Measurements from ENCODE around the gene XRCC1.
"Not testable (repeated sequence)": the region's sequence is repeated elsewhere in the genome, so short reads cannot be mapped to it uniquely, and the experiment has no call there.

The XRCC1 gene

DNA sequence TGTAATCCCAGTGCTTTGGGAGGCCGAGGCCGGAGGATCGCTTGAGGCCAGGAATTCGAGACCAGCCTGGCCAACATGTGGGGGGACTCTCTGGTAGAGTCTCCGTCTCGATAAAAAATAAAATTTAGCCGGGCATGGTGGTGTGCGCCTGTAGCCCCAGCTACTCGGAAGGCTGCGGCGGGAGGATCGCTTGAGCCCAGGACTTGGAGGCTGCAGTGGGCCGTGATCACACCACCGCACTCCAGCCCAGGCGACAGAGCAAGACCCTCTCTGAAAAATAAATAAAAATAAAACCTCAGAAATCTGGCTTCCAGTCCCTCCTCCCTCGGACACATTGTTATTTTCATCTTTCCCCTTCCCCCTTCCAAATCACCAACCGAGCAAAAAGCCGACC lies 20.3 kb upstream of the XRCC1 start:
- H3K4me1 Mint-ChIP-seq = peaks cover 47% of the 10 kb centered on the region
- CTCF ChIA-PET = interaction anchor here (1.2 to 5.6 kb wide), 11 partner anchors 13 to 157 kb away, joined by 3 to 129 read pairs (median 14); partner anchors contain the start of genes PINLYP, XRCC1 and ZNF575
- peak overlapping the region; percentile 90 for H3K4me3 Mint-ChIP-seq
- peaks cover 5% of the 10 kb centered on the region for H3K27me3 Mint-ChIP-seq
- H3K27ac Mint-ChIP-seq = peak overlapping the region; percentile 98
- H3K36me3 Mint-ChIP-seq = peaks cover 33% of the 10 kb centered on the region
- no peaks in the 10 kb centered on the region for H3K9me3 Mint-ChIP-seq
- no peak for DNase-seq

DNA sequence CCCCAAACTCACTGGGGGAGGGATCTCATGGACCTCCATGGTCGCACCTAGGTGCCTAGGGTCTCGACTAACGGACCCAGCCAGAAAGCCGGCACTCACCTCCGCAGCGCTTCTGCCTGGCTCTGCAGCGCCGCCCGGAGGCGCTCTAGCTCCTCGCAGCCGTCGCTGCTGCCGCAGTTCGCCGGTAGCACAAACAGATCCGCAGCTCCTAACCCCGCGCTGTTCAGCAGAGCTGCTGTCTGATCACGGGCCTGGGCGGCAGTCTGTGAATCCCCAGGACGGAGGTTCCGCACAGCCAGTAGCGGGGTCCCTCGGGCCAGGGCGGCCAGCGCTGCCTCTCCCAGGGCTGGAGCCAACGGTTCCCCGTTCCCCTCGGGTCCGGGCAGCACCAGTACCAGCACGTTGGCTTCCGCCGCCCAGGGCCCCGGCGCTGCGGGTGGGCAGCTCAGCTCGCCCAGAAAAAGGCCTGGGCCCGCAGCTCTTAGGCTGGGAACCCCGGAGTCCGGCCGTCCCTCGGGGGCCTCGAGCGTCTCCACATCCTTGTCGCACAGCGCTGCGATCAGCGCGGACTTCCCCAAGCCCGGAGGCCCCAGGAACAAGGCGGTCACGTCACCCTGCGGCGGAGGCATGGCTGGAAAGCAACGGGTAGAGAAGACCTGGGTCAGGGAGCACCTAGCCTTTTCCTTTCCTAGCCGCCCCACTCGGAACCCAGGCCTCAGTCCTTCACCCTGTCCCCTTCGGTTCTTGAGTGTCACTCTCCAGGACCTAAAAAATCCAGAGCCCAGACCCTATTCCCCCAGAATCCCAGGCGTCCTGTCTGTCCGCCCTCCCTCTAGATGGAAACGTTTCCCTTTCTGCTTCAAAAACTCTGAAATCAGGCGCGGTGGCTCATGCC lies 19.6 kb upstream of the XRCC1 start:
- peak; percentile 83 for DNase-seq
- H3K9me3 Mint-ChIP-seq = no peaks in the 10 kb centered on the region
- H3K4me3 Mint-ChIP-seq = peak overlapping the region; percentile 90
- CTCF ChIA-PET = interaction anchor here (0.6 to 5.6 kb wide), 36 partner anchors 9 to 190 kb away, joined by 3 to 129 read pairs (median 4); partner anchors contain the start of genes KCNN4, PINLYP, PLAUR and SMG9
- H3K27ac Mint-ChIP-seq = peak overlapping the region; percentile 98
- H3K36me3 Mint-ChIP-seq = peaks cover 32% of the 10 kb centered on the region
- peaks cover 5% of the 10 kb centered on the region for H3K27me3 Mint-ChIP-seq
- H3K4me1 Mint-ChIP-seq = peaks cover 52% of the 10 kb centered on the region

DNA sequence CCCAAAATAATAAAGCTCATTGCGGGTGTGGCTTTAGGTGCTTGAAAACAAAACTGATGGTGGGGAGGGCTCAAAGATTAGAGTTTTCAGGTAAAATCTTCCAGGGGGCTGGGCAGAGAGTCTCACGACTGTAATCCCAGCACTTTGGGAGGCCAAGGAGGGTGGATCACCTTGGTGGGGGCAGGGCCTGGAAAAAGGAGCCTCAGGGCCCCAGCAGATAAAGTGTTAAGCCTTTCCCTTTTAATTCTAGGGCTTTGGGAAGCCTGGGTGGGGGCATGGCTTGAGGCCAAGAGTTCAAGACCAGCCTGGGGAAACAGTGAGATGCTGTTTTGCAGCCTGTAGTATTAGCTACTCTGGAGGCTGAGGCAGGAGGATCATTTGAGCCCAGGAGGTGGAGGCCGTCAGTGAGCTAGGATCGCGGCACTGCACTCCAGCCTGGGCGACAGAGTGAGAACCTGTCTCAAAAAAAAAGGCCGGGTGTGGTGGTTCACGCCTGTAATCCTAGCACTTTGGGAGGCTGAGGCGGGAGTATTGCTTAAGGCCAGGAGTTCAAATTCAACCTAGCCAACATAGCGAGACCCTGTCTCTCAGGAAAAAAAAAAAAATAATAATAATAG lies 18.9 kb upstream of the XRCC1 start:
- Mint-ChIP-seq H3K4me1 (peaks cover 58% of the 10 kb centered on the region), H3K27ac (no peak overlapping the region), H3K36me3 (peaks cover 33% of the 10 kb centered on the region), H3K9me3 (no peaks in the 10 kb centered on the region), H3K4me3 (peak overlapping the region; percentile 55), H3K27me3 (peaks cover 5% of the 10 kb centered on the region)
- CTCF ChIA-PET = interaction anchor here (0.6 to 5.6 kb wide), 34 partner anchors 9 to 191 kb away, joined by 3 to 129 read pairs (median 5); partner anchors contain the start of genes KCNN4, PINLYP, PLAUR and XRCC1
- no peak for DNase-seq

DNA sequence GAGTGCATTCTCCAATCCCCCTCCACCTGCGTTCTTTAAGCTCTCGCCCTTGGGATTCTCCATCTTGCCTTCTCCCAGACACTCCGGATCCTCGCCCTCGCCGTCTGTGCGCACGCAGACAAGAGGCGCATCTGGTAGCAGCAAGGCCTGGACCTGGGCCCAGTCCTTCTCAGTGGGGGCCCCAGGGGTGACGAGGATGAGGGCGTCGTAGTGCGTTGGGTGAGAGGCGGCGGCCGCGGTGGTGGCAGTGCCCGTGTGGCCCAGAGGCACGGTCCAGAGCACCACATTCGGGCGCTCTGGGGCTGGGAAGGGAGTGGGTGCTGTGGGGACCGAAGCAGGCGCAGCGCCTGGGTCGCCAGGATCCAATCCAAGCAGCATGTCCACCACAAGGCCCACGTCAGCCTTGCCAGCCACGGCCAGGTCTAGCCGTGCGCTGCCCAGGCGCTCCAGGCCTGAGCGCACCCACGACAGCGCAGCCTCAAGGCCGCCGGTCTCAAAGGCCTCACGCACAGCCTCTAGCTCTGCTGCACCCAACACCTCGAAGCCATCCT lies 17.5 kb upstream of the XRCC1 start:
- Mint-ChIP-seq H3K27me3 (peaks cover 5% of the 10 kb centered on the region), H3K9me3 (no peaks in the 10 kb centered on the region), H3K4me1 (peaks cover 47% of the 10 kb centered on the region), H3K27ac (no peak overlapping the region), H3K4me3 (no peak overlapping the region), H3K36me3 (peaks cover 29% of the 10 kb centered on the region)
- DNase-seq = no peak
- CTCF ChIA-PET = interaction anchor here (2.4 to 5.6 kb wide), 3 partner anchors 32 to 73 kb away, joined by 9 to 129 read pairs (median 24); no protein-coding TSS in a partner anchor

DNA sequence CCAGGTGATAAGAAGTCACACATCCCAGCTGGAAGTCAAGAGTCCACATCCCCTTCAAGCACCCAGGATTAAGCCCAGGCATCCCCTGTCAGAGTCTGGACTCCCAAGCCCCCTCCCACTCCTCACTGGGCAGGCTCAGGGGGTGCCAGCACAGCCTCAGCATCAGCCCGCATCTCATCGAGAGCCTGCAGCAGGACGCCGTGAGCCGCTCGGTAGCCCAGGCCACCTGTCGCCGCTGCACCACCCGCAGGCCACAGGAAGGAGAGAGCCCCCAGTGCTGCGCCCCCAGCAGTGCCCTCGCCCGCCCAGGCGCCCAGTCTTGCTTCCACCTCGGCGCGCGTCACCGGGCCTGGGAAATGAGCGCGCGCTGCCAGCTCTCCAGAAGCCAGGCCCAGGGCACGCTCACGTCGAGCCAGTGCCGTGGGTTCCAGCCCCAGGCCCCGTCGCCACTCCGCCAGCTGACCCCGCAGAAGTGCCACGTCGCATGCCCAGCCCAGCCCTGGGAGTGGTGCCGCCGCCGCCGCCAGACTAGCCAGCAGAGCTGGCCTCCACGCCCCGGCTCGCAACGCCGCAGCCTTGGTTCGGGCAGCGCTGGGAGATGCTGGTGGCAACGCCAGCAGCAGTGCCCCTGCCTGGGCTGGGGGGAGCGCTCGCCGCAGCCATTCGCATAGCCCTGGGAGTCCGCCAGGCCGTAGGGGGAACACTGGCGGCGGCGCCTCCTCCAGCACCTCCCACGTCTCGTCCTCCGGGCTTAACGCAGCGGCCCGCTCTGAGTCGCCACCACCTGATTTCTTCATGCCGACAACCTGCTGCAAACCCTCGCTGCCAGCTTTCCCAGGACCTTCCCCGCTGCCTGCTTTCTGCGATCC lies 16.8 kb upstream of the XRCC1 start:
- H3K27me3 Mint-ChIP-seq = peaks cover 5% of the 10 kb centered on the region
- H3K27ac Mint-ChIP-seq = no peak overlapping the region

DNA sequence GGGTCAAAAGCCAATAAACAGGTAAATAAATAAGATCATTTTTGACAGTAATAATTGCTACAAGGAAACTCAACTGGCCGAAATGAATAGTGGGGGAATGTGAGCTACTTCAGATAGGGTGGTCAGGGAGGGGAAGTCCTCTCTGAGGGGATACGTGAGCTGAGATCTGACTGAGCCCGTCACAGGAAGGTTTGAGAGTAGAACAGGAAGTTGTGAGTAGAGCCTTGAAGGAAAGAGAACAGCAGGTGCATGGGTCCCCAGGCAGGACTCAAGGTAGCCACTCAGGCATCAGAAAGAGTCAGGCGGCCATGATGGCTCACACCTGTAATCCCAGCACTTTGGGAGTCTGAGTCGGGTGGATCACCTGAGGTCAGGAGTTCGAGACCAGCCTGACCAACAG lies 14.4 kb upstream of the XRCC1 start:
- peaks cover 28% of the 10 kb centered on the region for H3K4me1 Mint-ChIP-seq
- H3K27me3 Mint-ChIP-seq = no peaks in the 10 kb centered on the region
- H3K27ac Mint-ChIP-seq = no peak overlapping the region
- no peak overlapping the region for H3K4me3 Mint-ChIP-seq
- H3K36me3 Mint-ChIP-seq = peaks cover 19% of the 10 kb centered on the region
- no peaks in the 10 kb centered on the region for H3K9me3 Mint-ChIP-seq
- DNase-seq = no peak
- CTCF ChIA-PET = interaction anchor here (1.3 to 2.7 kb wide), 2 partner anchors 34 to 54 kb away, joined by 3 to 10 read pairs; no protein-coding TSS in a partner anchor

More for the DNA sequence above, 16.8 kb upstream of the XRCC1 start:
- no peak for DNase-seq
- no peak overlapping the region for H3K4me3 Mint-ChIP-seq
- peaks cover 40% of the 10 kb centered on the region for H3K4me1 Mint-ChIP-seq
- peaks cover 26% of the 10 kb centered on the region for H3K36me3 Mint-ChIP-seq
- CTCF ChIA-PET = interaction anchor here (5.6 kb wide), 1 partner anchor 38 kb away, joined by 129 read pairs; no protein-coding TSS in a partner anchor
- H3K9me3 Mint-ChIP-seq = no peaks in the 10 kb centered on the region

DNA sequence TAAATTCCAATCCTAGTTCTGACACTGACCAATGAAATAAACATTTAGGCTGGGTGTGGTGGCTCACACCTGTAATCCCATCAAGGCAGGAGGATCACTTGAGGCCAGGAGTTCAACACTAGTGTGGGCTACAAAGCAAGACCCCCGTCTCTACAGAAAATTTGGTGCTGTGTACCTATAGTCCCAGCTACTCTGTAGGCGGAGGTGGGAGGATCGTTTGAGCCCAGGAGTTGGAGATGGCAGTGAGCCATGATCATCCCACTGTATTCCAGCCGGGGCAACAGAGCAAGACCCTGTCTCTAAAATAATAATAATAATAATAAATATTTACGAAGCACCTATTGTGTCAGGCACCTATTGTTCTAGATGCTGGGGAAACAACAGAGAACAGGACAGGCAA lies 13.9 kb upstream of the XRCC1 start:
- Mint-ChIP-seq H3K4me3 (no peak overlapping the region), H3K4me1 (peaks cover 30% of the 10 kb centered on the region), H3K9me3 (no peaks in the 10 kb centered on the region), H3K27ac (no peak overlapping the region), H3K27me3 (no peaks in the 10 kb centered on the region), H3K36me3 (peaks cover 19% of the 10 kb centered on the region)
- no peak for DNase-seq
- CTCF ChIA-PET = interaction anchor here (0.7 to 2.7 kb wide), 3 partner anchors 34 to 157 kb away, joined by 3 to 10 read pairs (median 4); no protein-coding TSS in a partner anchor

DNA sequence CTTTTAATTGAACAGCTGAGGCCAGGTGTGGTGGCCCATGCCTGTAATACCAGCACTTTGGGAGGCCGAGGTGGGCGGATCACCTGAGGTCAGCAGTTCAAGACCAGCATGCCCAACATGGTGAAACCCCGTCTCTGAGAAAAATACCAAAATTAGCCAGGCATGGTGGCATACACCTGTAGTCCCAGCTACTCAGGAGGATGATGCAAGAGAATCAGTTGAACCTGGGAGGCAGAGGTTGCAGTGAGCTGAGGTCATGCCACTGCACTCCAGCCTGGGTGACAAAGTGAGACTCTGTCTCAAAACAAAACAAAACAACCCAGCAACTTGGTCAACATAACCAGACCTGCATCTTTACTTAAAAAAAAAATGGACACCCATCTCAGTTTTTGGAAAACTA lies 11.7 kb upstream of the XRCC1 start:
- CTCF ChIA-PET = interaction anchor here (1.3 kb wide), 1 partner anchor 33 kb away, joined by 3 read pairs; no protein-coding TSS in a partner anchor
- H3K4me1 Mint-ChIP-seq = peaks cover 25% of the 10 kb centered on the region
- H3K27ac Mint-ChIP-seq = not testable (repeated sequence)

DNA sequence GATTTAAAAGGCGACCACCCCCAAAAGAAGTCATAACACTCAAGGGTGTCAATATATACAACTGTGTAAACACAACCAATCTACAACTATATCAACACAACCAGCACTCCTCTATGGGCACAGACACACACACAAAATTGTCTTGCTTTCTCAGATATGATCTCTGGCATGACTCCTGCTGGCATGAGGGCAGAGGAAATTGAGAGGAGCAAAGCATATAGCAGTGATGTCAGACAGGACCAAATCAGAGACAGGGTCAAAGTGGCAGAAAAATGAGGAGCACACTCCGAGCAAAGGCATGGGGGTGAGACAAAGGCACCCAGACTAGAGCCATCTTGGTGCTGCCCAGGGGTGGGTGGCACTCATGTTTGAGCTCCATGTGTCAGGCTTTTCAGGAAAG lies 11.0 kb upstream of the XRCC1 start:
- no peak overlapping the region for H3K27ac Mint-ChIP-seq
- H3K4me3 Mint-ChIP-seq = no peak overlapping the region
- no peak for DNase-seq
- peaks cover 10% of the 10 kb centered on the region for H3K36me3 Mint-ChIP-seq
- no peaks in the 10 kb centered on the region for H3K9me3 Mint-ChIP-seq
- no peaks in the 10 kb centered on the region for H3K27me3 Mint-ChIP-seq
- peaks cover 27% of the 10 kb centered on the region for H3K4me1 Mint-ChIP-seq
- CTCF ChIA-PET = interaction anchor here (1.3 kb wide), 1 partner anchor 32 kb away, joined by 3 read pairs; no protein-coding TSS in a partner anchor

More for the DNA sequence above, 11.7 kb upstream of the XRCC1 start:
- not testable (repeated sequence) for H3K9me3 Mint-ChIP-seq, DNase-seq, H3K4me3 Mint-ChIP-seq, H3K27me3 Mint-ChIP-seq, H3K36me3 Mint-ChIP-seq

DNA sequence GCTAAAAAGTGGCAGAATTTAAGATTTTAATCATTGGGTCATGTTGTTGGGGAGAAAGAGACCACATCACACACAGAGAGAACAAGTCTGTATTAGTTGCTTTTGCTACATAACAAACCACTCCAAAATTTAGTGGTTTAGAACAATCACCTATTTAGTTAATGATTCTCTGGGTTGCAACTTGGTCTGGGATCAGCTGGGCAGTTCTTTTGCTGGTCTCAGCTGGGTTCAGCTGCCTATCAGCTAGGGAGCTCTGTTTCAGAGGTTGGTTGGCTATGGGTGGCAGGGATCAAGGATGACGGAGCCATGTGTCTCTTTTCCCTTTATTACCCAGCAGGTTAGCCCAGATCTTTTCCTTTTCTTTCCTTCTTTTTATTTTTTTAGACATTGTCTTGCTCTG lies 9.2 kb upstream of the XRCC1 start:
- H3K4me1 Mint-ChIP-seq = peaks cover 20% of the 10 kb centered on the region
- CTCF ChIA-PET = interaction anchor here (1.1 to 6.4 kb wide), 4 partner anchors 11 to 225 kb away, joined by 3 to 40 read pairs (median 4); partner anchors contain the start of genes IRGQ and ZNF576
- DNase-seq = no peak
- H3K4me3 Mint-ChIP-seq = no peak overlapping the region
- peaks cover under 1% of the 10 kb centered on the region for H3K36me3 Mint-ChIP-seq
- H3K27ac Mint-ChIP-seq = no peak overlapping the region
- H3K9me3 Mint-ChIP-seq = no peaks in the 10 kb centered on the region
- peaks cover 6% of the 10 kb centered on the region for H3K27me3 Mint-ChIP-seq

DNA sequence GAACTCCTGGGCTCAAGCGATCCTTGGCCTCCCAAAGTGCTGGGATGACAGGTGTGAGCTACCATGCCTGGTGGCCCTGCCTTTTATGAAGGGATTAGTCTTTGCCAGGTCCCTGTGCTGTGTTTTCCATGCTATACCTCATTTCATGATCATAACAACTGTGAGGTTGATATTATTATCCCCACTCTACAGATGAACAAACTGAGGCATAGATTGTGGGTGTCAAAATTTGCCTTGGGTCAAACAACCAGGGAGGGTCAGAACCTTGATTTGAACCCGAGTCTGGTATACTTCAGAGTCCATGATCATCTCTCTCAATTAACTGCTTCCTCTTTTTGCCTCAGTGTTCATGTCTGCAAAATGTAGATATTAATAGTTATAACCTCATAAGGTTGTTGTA lies 7.2 kb upstream of the XRCC1 start:
- CTCF ChIA-PET = interaction anchor here (6.4 kb wide), 1 partner anchor 13 kb away, joined by 40 read pairs; the partner anchor contains the start of genes IRGQ and ZNF576
- Mint-ChIP-seq H3K4me1 (peaks cover 25% of the 10 kb centered on the region), H3K36me3 (no peaks in the 10 kb centered on the region), H3K4me3 (no peak overlapping the region), H3K9me3 (no peaks in the 10 kb centered on the region), H3K27ac (no peak overlapping the region), H3K27me3 (peaks cover 20% of the 10 kb centered on the region)
- no peak for DNase-seq

DNA sequence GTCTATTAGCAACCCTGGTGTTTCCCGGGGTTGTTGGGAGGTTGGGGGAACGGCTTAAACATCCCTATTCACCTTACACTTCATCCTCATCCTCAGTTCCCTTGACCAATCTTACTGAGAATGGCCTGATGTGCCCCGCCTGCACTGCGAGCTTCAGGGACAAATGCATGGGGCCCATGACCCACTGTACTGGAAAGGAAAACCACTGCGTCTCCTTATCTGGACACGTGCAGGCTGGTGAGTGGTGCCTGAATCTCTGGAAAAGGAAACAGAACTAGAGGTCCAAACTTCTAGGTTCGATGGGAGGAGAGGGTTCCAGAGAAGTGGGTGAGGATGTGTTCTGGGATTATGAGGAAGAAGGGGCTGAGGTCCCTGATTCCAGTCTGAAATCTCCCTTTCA lies 6.1 kb upstream of the XRCC1 start:
- Mint-ChIP-seq H3K36me3 (no peaks in the 10 kb centered on the region), H3K27me3 (peaks cover 24% of the 10 kb centered on the region), H3K9me3 (no peaks in the 10 kb centered on the region), H3K4me3 (peak overlapping the region; percentile 86), H3K27ac (peak overlapping the region; percentile 25), H3K4me1 (peaks cover 32% of the 10 kb centered on the region)
- CTCF ChIA-PET = interaction anchor here (6.4 kb wide), 1 partner anchor 14 kb away, joined by 40 read pairs; the partner anchor contains the start of genes IRGQ and ZNF576
- no peak for DNase-seq

DNA sequence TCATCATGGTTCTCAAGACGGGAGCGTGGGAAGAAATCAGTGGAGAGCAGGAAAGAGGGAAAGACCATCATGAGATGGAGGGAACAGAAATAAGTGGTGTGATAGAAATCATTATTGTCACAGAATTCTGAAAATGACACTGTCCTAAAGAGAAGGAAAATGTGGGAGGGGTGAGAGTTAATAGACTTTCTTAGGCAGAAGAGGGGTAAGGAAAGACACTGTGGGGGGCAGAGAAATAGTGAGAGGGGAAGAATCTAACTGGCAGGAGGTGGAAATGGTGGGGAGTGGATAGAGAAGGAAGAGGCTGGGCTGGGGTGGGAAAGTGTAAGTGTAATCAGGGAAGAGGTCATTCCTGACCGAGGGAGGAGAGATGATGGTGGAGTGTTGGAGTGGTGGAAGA lies 3.5 kb upstream of the XRCC1 start:
- CTCF ChIA-PET = interaction anchor here (0.9 kb wide), 1 partner anchor 16 kb away, joined by 5 read pairs; no protein-coding TSS in a partner anchor
- Mint-ChIP-seq H3K4me1 (peaks cover 40% of the 10 kb centered on the region), H3K9me3 (no peaks in the 10 kb centered on the region), H3K27me3 (peaks cover 24% of the 10 kb centered on the region), H3K27ac (no peak overlapping the region), H3K36me3 (peaks cover 2% of the 10 kb centered on the region), H3K4me3 (no peak overlapping the region)
- no peak for DNase-seq
